OCI-LY7 (cell line): ENCODE data around the gene PDZD2. TPM values are rescaled to one million over a fixed set of nuclear protein-coding genes. Genes with fewer than 3 reads are reported as not detected.
"Not testable (repeated sequence)": the region's sequence is repeated elsewhere in the genome, so short reads cannot be mapped to it uniquely, and the experiment has no call there.

Experiments used
- BruUV-seq: library from RNA; stranded (reverse); fragments of 400-500 nt; replicated peaks from 2 replicates; lab custom pipeline; 2021; lab: Mats Ljungman, UMichigan
- CTCF ChIA-PET: fragments of 300-600 bp; sonication (Branson Sonifier 250); formaldehyde crosslinking; loops from one replicate; lab custom pipeline; 2022; ENCODE audit warnings: antibody characterized with exemption; ENCODE audit not compliant: unreplicated experiment; lab: Charles Lee
- POLR2A ChIA-PET: fragments of 300-600 bp; sonication (Branson Sonifier 250); formaldehyde crosslinking; loops from one replicate; lab custom pipeline; 2022; ENCODE audit warnings: antibody characterized with exemption; lab: Charles Lee
- DNase-seq: peaks from one replicate; pipeline ENCODE4 v3.0.0-alpha.2; 2015; ENCODE audit warnings: low spot score
- H2AFZ ChIP-seq: fragments of 200-600 bp; sonication (generic), shearing (Covaris generic); 2 replicates; pipeline ENCODE4 v1.6.1; 2014; ENCODE audit warnings: mild to moderate bottlenecking, antibody characterized with exemption, low read length, moderate library complexity
- H3K27ac ChIP-seq: fragments of 200-600 bp; sonication (generic); 2 replicates; pipeline ENCODE4 v1.5.1; 2014; ENCODE audit warnings: mixed run types, low read depth, mild to moderate bottlenecking, moderate library complexity, low read length, inconsistent platforms; ENCODE audit not compliant: poor library complexity, severe bottlenecking
- H3K36me3 ChIP-seq: fragments of 200-600 bp; sonication (generic); 2 replicates; pipeline ENCODE4 v1.6.1; 2014; ENCODE audit warnings: mild to moderate bottlenecking, antibody characterized with exemption, low read length, moderate library complexity, mixed read lengths; ENCODE audit not compliant: insufficient read depth
- H3K4me1 ChIP-seq: fragments of 200-600 bp; sonication (generic); 2 replicates; pipeline ENCODE4 v1.5.1; 2014; ENCODE audit warnings: mild to moderate bottlenecking, low read length; ENCODE audit not compliant: insufficient read depth, poor library complexity, severe bottlenecking
- H3K4me2 ChIP-seq: fragments of 200-600 bp; sonication (generic); 2 replicates; pipeline ENCODE4 v1.6.1; 2014; ENCODE audit warnings: mild to moderate bottlenecking, low read length
- H3K4me3 ChIP-seq: fragments of 200-600 bp; sonication (generic); 2 replicates; pipeline ENCODE4 v1.5.1; 2014; ENCODE audit warnings: mild to moderate bottlenecking, low read depth, low read length; ENCODE audit not compliant: poor library complexity, severe bottlenecking
- H3K79me2 ChIP-seq: fragments of 200-600 bp; sonication (generic); 2 replicates; pipeline ENCODE4 v1.6.1; 2016; ENCODE audit warnings: low read depth, mild to moderate bottlenecking, low read length, moderate library complexity, mixed read lengths; ENCODE audit not compliant: insufficient read depth
- H3K9me2 ChIP-seq: fragments of 200-600 bp; sonication (generic); 2 replicates; pipeline ENCODE4 v1.6.1; 2016; ENCODE audit warnings: mild to moderate bottlenecking, low read length, mixed read lengths; ENCODE audit not compliant: insufficient read depth
- H3K9me3 ChIP-seq: fragments of 200-600 bp; sonication (generic); 2 replicates; pipeline ENCODE4 v1.6.1; 2014; ENCODE audit warnings: mild to moderate bottlenecking, mixed run types, low read length, mixed read lengths
- H4K20me1 ChIP-seq: fragments of 200-600 bp; sonication (generic); 2 replicates; pipeline ENCODE4 v1.6.1; 2014; ENCODE audit warnings: mild to moderate bottlenecking, antibody characterized with exemption, low read length, moderate library complexity, mixed read lengths; ENCODE audit not compliant: insufficient read depth
- EZH2phosphoT487 ChIP-seq: fragments of 200-600 bp; sonication (generic); IDR thresholded peaks from 2 replicates; pipeline ENCODE4 v1.6.1; 2018; ENCODE audit warnings: low read depth, borderline replicate concordance, mild to moderate bottlenecking, mixed run types, antibody characterized with exemption, low read length, moderate library complexity, mixed read lengths
- intact Hi-C: fragments of 100-400 bp; cut with micrococcal nuclease; formaldehyde crosslinking; loops from one replicate; pipeline ENCODE4 v1.10.0; 2022; ENCODE audit not compliant: unreplicated experiment
- total RNA-seq, 2 experiments: library from RNA; depleted of rRNA in 1 of 2; stranded (reverse); fragments of >200 nt in 1 of 2; shearing (Covaris generic) in 1 of 2; gene quantifications; 2 replicates each; pipeline ENCODE4 v1.2.3, GENCODE V29; 2014 to 2022
- TF ChIP-seq, protein P1 (sequence below): fragments of 200-600 bp; sonication (generic); conservative IDR thresholded peaks from 2 replicates; pipeline ENCODE4 v1.5.1; 2014; ENCODE audit warnings: mild to moderate bottlenecking, antibody characterized with exemption, low read length, moderate library complexity, mixed read lengths

Gene PDZD2
- total RNA-seq, 2 experiments from 2014 or later, result 8.6 to 10.6 TPM

DNA sequence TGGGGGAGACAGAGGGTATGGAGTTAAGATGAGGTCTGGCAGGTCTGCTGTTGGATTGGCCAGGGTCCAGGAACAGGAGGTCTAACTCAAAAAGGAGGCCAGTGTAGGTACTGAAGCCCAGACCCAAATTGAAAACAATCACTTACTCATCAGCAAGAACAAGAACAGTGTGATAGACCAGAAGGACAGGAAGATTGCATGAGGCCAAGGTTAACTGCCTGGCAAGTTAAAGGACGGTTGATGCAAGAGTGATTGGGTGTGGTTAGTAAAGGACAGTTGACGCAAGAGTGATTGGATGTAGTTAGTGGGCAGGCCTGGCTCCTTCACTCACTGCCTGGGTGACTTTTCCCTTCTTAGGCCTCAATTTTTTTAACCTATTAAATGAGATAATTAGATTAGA, 132.6 kb downstream of the PDZD2 start:
- ChIA-PET POLR2A (interaction anchor here (0.6 to 1.1 kb wide), 3 partner anchors 14 to 501 kb away, joined by 3 to 5 read pairs (median 3); no protein-coding TSS in a partner anchor), CTCF (no interaction called here)
- intact Hi-C loops, result no loop called here
- Histone ChIP-seq H3K9me2 (no peaks in the 10 kb centered on the region), H3K9me3 (no peaks in the 10 kb centered on the region), H3K4me1 (peaks cover 8% of the 10 kb centered on the region), H3K4me3 (no peak overlapping the region), H3K36me3 (no peaks in the 10 kb centered on the region), H3K4me2 (no peak overlapping the region), H3K79me2 (no peaks in the 10 kb centered on the region), H4K20me1 (no peaks in the 10 kb centered on the region), H3K27ac (no peak overlapping the region), H2AFZ (peak overlapping the region; percentile 20; the same call in 1 of the 2 replicates)
- BruUV-seq, result no TSS peak
- no peak for TF ChIP-seq EZH2phosphoT487
- TF ChIP-seq, protein P1, sequence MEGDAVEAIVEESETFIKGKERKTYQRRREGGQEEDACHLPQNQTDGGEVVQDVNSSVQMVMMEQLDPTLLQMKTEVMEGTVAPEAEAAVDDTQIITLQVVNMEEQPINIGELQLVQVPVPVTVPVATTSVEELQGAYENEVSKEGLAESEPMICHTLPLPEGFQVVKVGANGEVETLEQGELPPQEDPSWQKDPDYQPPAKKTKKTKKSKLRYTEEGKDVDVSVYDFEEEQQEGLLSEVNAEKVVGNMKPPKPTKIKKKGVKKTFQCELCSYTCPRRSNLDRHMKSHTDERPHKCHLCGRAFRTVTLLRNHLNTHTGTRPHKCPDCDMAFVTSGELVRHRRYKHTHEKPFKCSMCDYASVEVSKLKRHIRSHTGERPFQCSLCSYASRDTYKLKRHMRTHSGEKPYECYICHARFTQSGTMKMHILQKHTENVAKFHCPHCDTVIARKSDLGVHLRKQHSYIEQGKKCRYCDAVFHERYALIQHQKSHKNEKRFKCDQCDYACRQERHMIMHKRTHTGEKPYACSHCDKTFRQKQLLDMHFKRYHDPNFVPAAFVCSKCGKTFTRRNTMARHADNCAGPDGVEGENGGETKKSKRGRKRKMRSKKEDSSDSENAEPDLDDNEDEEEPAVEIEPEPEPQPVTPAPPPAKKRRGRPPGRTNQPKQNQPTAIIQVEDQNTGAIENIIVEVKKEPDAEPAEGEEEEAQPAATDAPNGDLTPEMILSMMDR, result no peak
- DNase-seq, result no peak

DNA sequence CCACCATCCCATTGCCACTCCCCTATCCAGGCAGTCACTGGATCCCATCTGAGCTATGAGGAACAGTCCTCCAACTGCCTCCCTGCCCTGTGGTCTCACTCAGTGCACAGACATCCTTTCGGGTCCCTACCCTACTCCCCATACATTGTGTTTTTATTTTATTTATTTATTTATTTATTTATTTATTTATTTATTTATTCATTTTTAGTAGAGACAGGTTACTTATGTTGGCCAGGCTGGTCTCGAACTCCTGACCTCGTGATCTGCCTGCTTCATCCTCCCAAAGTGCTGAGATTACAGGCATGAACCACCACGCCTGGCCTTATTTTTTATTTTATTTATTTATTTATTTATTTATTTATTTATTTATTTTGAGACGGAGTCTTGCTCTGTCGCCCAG, 137.4 kb downstream of the PDZD2 start:
- CTCF ChIA-PET, BruUV-seq, H2AFZ ChIP-seq, intact Hi-C loops, H3K36me3 ChIP-seq, H3K4me1 ChIP-seq, POLR2A ChIA-PET, H3K4me2 ChIP-seq, H4K20me1 ChIP-seq, DNase-seq, H3K4me3 ChIP-seq, H3K9me3 ChIP-seq, H3K79me2 ChIP-seq, H3K9me2 ChIP-seq, H3K27ac ChIP-seq: not testable (repeated sequence)

DNA sequence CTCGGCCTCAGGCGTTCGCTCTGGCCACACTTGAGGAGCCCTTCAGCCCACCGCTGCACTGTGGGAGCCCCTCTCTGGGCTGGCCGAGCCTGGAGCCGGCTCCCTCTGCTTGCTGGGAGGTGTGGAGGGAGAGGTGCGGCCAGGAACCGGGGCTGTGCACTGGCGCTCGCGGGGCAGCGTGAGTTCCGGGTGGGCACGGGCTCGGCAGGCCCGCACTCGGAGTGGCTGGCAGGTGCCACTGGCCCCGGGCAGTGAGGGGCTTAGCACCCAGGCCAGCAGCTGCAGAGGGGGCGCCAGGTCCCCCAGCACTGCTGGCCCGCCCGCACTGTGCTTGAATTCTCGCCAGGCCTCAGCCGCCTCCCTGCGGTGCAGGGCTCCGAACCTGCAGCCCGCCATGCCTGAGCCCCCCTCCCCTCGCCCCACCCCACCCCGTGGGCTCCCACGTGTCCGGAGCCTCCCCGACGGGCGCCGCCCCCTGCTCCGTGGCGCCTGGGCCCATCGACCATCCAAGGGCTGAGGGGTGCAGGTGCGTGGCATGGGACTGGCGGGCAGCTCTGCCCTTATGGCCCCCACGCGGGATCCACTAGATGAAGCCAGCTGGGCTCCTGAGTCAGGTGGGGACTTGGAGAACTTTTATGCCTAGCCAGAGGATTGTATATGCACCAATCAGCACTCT, 138.2 kb downstream of the PDZD2 start:
- Histone ChIP-seq H3K4me1 (no peaks in the 10 kb centered on the region), H3K9me2 (no peaks in the 10 kb centered on the region), H3K4me2 (no peak overlapping the region), H2AFZ (no peak overlapping the region), H3K4me3 (no peak overlapping the region), H3K27ac (no peak overlapping the region), H4K20me1 (no peaks in the 10 kb centered on the region), H3K36me3 (no peaks in the 10 kb centered on the region), H3K9me3 (no peaks in the 10 kb centered on the region), H3K79me2 (no peaks in the 10 kb centered on the region)
- intact Hi-C loops, result no loop called here
- TF ChIP-seq, protein P1, result no peak
- no peak for TF ChIP-seq EZH2phosphoT487
- no peak for DNase-seq
- ChIA-PET POLR2A (no interaction called here), CTCF (no interaction called here)
- no TSS peak for BruUV-seq
